GM12878 (cell line): ENCODE results near the gene FBXO21. TPM values are rescaled to one million over a fixed set of nuclear protein-coding genes. Genes with fewer than 3 reads are reported as not detected.
A peak's percentile ranks its signal among the peaks of the same experiment; 100 is the strongest.

ENCODE experiments used
- ATAC-seq: fragments of 200-7000 bp; cut with Tn5 transposase; 3 replicates; pipeline ENCODE4 v1.9.1; 2020; ENCODE audit warnings: mild to moderate bottlenecking, moderate library complexity
- BruUV-seq: library from RNA; stranded (reverse); fragments of 400-500 nt; replicated peaks from 2 replicates; lab custom pipeline; 2021; lab: Mats Ljungman, UMichigan
- CTCF ChIA-PET: fragments of 300-600 bp; sonication (Branson Sonifier 250); formaldehyde crosslinking; extraction: SDS; loops from one replicate; lab custom pipeline; 2021; ENCODE audit warnings: inconsistent platforms; lab: Yijun Ruan, JAX
- POLR2A ChIA-PET: fragments of 350-600 bp; formaldehyde crosslinking; extraction: SDS; loops from one replicate; lab custom pipeline; 2021; ENCODE audit warnings: inconsistent platforms; lab: Charles Lee
- RAD21 ChIA-PET: fragments of 300-600 bp; sonication (Branson Sonifier 250); formaldehyde crosslinking; loops from one replicate; lab custom pipeline; 2023; ENCODE audit warnings: antibody characterized with exemption; ENCODE audit not compliant: unreplicated experiment; lab: Charles Lee
- SMC1A ChIA-PET: fragments of 300-600 bp; sonication (Branson Sonifier 250); formaldehyde crosslinking; loops from one replicate; lab custom pipeline; 2023; ENCODE audit not compliant: unreplicated experiment, uncharacterized antibody; lab: Charles Lee
- DNase-seq: peaks from one replicate; pipeline ENCODE4 v3.0.0-alpha.2; 2011; ENCODE audit warnings: low read depth, low spot score
- FAIRE-seq: peaks from 3 replicates; lab custom pipeline; 2011; peaks lifted over from hg19 to GRCh38; lab: Jason Lieb, UNC
- H2AFZ ChIP-seq: 2 replicates; pipeline ENCODE4 v1.6.0; 2011; ENCODE audit warnings: low read depth, low read length, control low read depth; ENCODE audit not compliant: control insufficient read depth
- H3K27ac ChIP-seq: 2 replicates; pipeline ENCODE4 v1.5.1; 2011; ENCODE audit warnings: control low read depth; ENCODE audit not compliant: control insufficient read depth, insufficient read depth
- H3K27me3 ChIP-seq, 2 experiments: replicated peaks in 1 of 2; 2 replicates each; pipeline versions ENCODE4 v1.6.0 to v1.6.1; 2011; ENCODE audit warnings: low read length in 1 of 2; ENCODE audit not compliant: control insufficient read depth in 2 of 2, insufficient read depth in 2 of 2
- H3K36me3 ChIP-seq, 2 experiments: 2 replicates each; pipeline ENCODE4 v1.5.1; 2011; ENCODE audit warnings: low read length in 1 of 2; ENCODE audit not compliant: control insufficient read depth in 2 of 2, insufficient read depth in 2 of 2
- H3K4me1 ChIP-seq: 2 replicates; pipeline ENCODE4 v1.6.1; 2011; ENCODE audit warnings: mild to moderate bottlenecking, low read length, moderate library complexity, mixed read lengths; ENCODE audit not compliant: control insufficient read depth, insufficient read depth
- H3K4me2 ChIP-seq: 2 replicates; pipeline ENCODE4 v1.6.0; 2011; ENCODE audit warnings: control low read depth; ENCODE audit not compliant: control insufficient read depth, insufficient read depth
- H3K4me3 ChIP-seq: fragments of 200-600 bp; sonication (generic); 2 replicates; pipeline ENCODE4 v1.5.1; 2016
- H3K79me2 ChIP-seq: 2 replicates; pipeline ENCODE4 v1.6.0; 2011; ENCODE audit warnings: low read length; ENCODE audit not compliant: control insufficient read depth, insufficient read depth
- H3K9ac ChIP-seq: 2 replicates; pipeline ENCODE4 v1.8.0; 2011; ENCODE audit warnings: low read length, control low read depth, mixed read lengths; ENCODE audit not compliant: control insufficient read depth, insufficient read depth
- H3K9me3 ChIP-seq: replicated peaks from 3 replicates; pipeline ENCODE4 v1.5.1; 2011; ENCODE audit warnings: mild to moderate bottlenecking, low read length; ENCODE audit not compliant: control insufficient read depth, insufficient read depth
- H4K20me1 ChIP-seq: 2 replicates; pipeline ENCODE4 v1.6.0; 2011; ENCODE audit not compliant: control insufficient read depth, insufficient read depth
- ATF2 ChIP-seq: IDR thresholded peaks from 2 replicates; pipeline ENCODE4 v1.6.1; 2012; ENCODE audit warnings: low read length, inconsistent platforms
- BCL11A ChIP-seq: IDR thresholded peaks from 2 replicates; pipeline ENCODE4 v1.6.1; 2011; ENCODE audit warnings: low read depth, low read length
- CBFB ChIP-seq: IDR thresholded peaks from 2 replicates; pipeline ENCODE4 v1.6.1; 2016; ENCODE audit warnings: antibody characterized with exemption, low read depth
- CBX5 ChIP-seq: sonication (generic); IDR thresholded peaks from 2 replicates; pipeline ENCODE4 v1.6.1; 2016; ENCODE audit warnings: low read depth, moderate library complexity, mild to moderate bottlenecking, inconsistent platforms
- CHD2 ChIP-seq: IDR thresholded peaks from 2 replicates; pipeline ENCODE4 v1.6.1; 2011; ENCODE audit warnings: low read depth, low read length, improper control_type of control experiment, borderline replicate concordance
- CREB1 ChIP-seq: IDR thresholded peaks from 2 replicates; pipeline ENCODE4 v1.6.1; 2012; ENCODE audit warnings: low read depth, mild to moderate bottlenecking, inconsistent platforms
- DPF2 ChIP-seq: fragments of 450-650 bp; IDR thresholded peaks from 2 replicates; pipeline ENCODE4 v1.6.1; 2017; ENCODE audit warnings: mild to moderate bottlenecking
- EED ChIP-seq: sonication (generic); IDR thresholded peaks from 2 replicates; pipeline ENCODE4 v1.6.1; 2016; ENCODE audit warnings: antibody characterized with exemption, low read depth
- EP300 ChIP-seq, 2 experiments: fragments of 150-350 bp in 1 of 2; IDR thresholded peaks; 2 replicates each; pipeline ENCODE4 v1.6.1; 2011 to 2012; ENCODE audit warnings: low read depth in 2 of 2, low read length in 2 of 2, borderline replicate concordance in 1 of 2, improper control_type of control experiment in 1 of 2, inconsistent platforms in 1 of 2; ENCODE audit not compliant: control insufficient read depth in 1 of 2
- FOXM1 ChIP-seq: IDR thresholded peaks from 2 replicates; pipeline ENCODE4 v1.6.1; 2012; ENCODE audit warnings: low read depth, mild to moderate bottlenecking, inconsistent platforms, low read length, moderate library complexity
- JUNB ChIP-seq: IDR thresholded peaks from 2 replicates; pipeline ENCODE4 v1.6.1; 2016; ENCODE audit warnings: antibody characterized with exemption, mild to moderate bottlenecking
- MEF2A ChIP-seq: IDR thresholded peaks from 2 replicates; pipeline ENCODE4 v1.6.1; 2011; ENCODE audit warnings: low read depth, mild to moderate bottlenecking, low read length, moderate library complexity; ENCODE audit not compliant: insufficient read depth
- MEF2B ChIP-seq: fragments of 450-650 bp; IDR thresholded peaks from 2 replicates; pipeline ENCODE4 v1.6.1; 2018; ENCODE audit warnings: mild to moderate bottlenecking, moderate library complexity; ENCODE audit not compliant: partially characterized antibody, poor library complexity, severe bottlenecking
- MLLT1 ChIP-seq: fragments of 450-650 bp; IDR thresholded peaks from 2 replicates; pipeline ENCODE4 v1.6.1; 2016; ENCODE audit warnings: mild to moderate bottlenecking
- NBN ChIP-seq: fragments of 450-650 bp; IDR thresholded peaks from 2 replicates; pipeline ENCODE4 v1.6.1; 2016
- PAX5 ChIP-seq: IDR thresholded peaks from 2 replicates; pipeline ENCODE4 v1.6.1; 2011; ENCODE audit warnings: low read depth, low read length, borderline replicate concordance
- PBX3 ChIP-seq: IDR thresholded peaks from 2 replicates; pipeline ENCODE4 v1.6.1; 2011; ENCODE audit warnings: mild to moderate bottlenecking, low read depth, low read length, moderate library complexity; ENCODE audit not compliant: insufficient replicate concordance
- POU2F2 ChIP-seq: IDR thresholded peaks from 3 replicates; pipeline ENCODE4 v1.6.1; 2011; ENCODE audit warnings: low read depth, mild to moderate bottlenecking, low read length, borderline replicate concordance
- RCOR1 ChIP-seq: conservative IDR thresholded peaks from 2 replicates; pipeline ENCODE4 v1.6.1; 2012; ENCODE audit warnings: low read depth, low read length, improper control_type of control experiment
- SMAD5 ChIP-seq: IDR thresholded peaks from 2 replicates; pipeline ENCODE4 v1.6.1; 2016; ENCODE audit warnings: antibody characterized with exemption, low read depth
- STAT1 ChIP-seq: fragments of 450-650 bp; conservative IDR thresholded peaks from 2 replicates; pipeline ENCODE4 v1.6.1; 2014; ENCODE audit warnings: antibody characterized with exemption, mild to moderate bottlenecking
- TCF7 ChIP-seq: IDR thresholded peaks from 2 replicates; pipeline ENCODE4 v1.6.1; 2014; ENCODE audit warnings: antibody characterized with exemption, borderline replicate concordance
- WGBS: methylation state at CpG from one replicate; pipeline ENCODE4 v1.1.6; 2016; ENCODE audit warnings: low lambda C conversion rate; ENCODE audit not compliant: insufficient replicate concordance, insufficient coverage; ENCODE audit errors: missing lambda C conversion rate; 5-methylcytosine and 5-hydroxymethylcytosine counted together
- in situ Hi-C: fragments of 300-500 bp; cut with MboI; formaldehyde crosslinking; loops from 9 replicates; pipeline ENCODE4 v1.14.3; 2018; ENCODE audit warnings: mixed read lengths
- intact Hi-C: fragments of 100-400 bp; cut with micrococcal nuclease; formaldehyde crosslinking; loops from one replicate; pipeline ENCODE4 v1.14.2; 2022; ENCODE audit not compliant: unreplicated experiment
- polyA plus RNA-seq, 11 experiments: library from polyadenylated mRNA; depleted of rRNA in 4 of 11; unstranded in 6 of 11; stranded (reverse) in 5 of 11; fragments of >200 nt; fragmentation: Nextera tagmentation in 4 of 11; fragmentation: Illumina TruSeq in 1 of 11; extraction: Ambion mirVana in 4 of 11; extraction: Trizol in 1 of 11; gene quantifications; 1 replicate in 1 of 11; 2 replicates in 10 of 11; pipeline versions ENCODE4 v1.2.1 to v1.2.3, GENCODE V29; 2011 to 2016; ENCODE audit warnings: inconsistent platforms in 2 of 11, missing spikeins in 2 of 11, low read depth in 1 of 11
- total RNA-seq, 4 experiments: library from RNA; depleted of rRNA in 3 of 4; stranded (reverse); fragments of >200 nt in 3 of 4; fragmentation: Illumina TruSeq in 1 of 4; extraction: Trizol in 1 of 4; gene quantifications; 2 replicates each; pipeline versions ENCODE4 v1.2.1 to v1.2.3, GENCODE V29; 2013 to 2021

FBXO21 gene
- total and polyA plus RNA-seq, 10 of the 15 experiments (the other 5 are each of a cell fraction or from before 2014, with no cell fraction given) = 5.5 to 32.6 (median 18.9) TPM

DNA sequence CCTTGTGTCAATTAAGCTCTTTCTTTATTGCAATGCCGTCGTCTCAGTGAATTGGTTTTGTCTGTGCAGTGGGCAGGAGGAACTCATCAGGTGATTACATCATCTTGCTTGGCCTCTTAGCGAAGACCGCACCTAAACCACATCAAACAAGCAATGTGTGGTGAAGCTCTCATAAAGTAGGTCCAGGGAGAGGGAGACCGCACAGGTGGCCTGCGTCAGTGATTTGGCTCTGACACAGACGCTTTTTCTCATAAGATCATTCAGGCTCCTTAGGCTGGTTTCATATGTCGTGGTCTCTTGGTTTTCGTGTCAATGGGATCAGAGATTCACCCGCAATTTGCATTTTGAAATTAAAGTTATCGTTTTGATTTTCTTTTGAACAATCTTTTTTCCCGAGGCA is 84.4 kb downstream of the FBXO21 start:
- no peaks in the 10 kb centered on the region; the same call in 2 of the 3 replicates for H3K9me3 ChIP-seq
- H3K4me1 ChIP-seq = no peaks in the 10 kb centered on the region; the same call in 1 of the 2 replicates
- H3K9ac ChIP-seq = no peak overlapping the region
- H3K27me3 ChIP-seq = no peaks in the 10 kb centered on the region; a peak in 2 of 4 replicates
- WGBS = 56% methylated on average over 12 of the region's 12 CpGs
- H3K27ac ChIP-seq = no peak overlapping the region
- ChIA-PET POLR2A (interaction anchor here (1.2 kb wide), 1 partner anchor 15 kb away, joined by 3 read pairs; no protein-coding TSS in a partner anchor), SMC1A (interaction anchor here (0.8 to 1.4 kb wide), 3 partner anchors 9 to 14 kb away, joined by 3 to 4 read pairs (median 3); no protein-coding TSS in a partner anchor), CTCF (interaction anchor here (0.7 to 2.0 kb wide), 4 partner anchors 13 to 80 kb away, joined by 3 to 5 read pairs (median 4); no protein-coding TSS in a partner anchor), RAD21 (interaction anchor here (1.3 kb wide), 1 partner anchor 8 kb away, joined by 3 read pairs; no protein-coding TSS in a partner anchor)
- peak; percentile 94 for ATAC-seq
- no peak overlapping the region for H2AFZ ChIP-seq
- BruUV-seq = no TSS peak
- in situ Hi-C loops (no loop called here), intact Hi-C loops (no loop called here)
- no peak overlapping the region for H3K4me3 ChIP-seq
- DNase-seq = peak; percentile 51
- H3K36me3 ChIP-seq = no peaks in the 10 kb centered on the region
- FAIRE-seq = no peak
- no peak overlapping the region for H3K4me2 ChIP-seq
- H3K79me2 ChIP-seq = no peaks in the 10 kb centered on the region
- no peaks in the 10 kb centered on the region for H4K20me1 ChIP-seq
- TF ChIP-seq PBX3 (peak; percentile 53), CBX5 (no peak), MEF2B (peak; percentile 54), RCOR1 (0 out of 2 replicates have a peak, but pooled peaks have one; percentile 38), POU2F2 (peak; percentile 74; the same call in 2 of the 3 replicates), CBFB (peak; percentile 86), MLLT1 (peak; percentile 87), CHD2 (0 out of 2 replicates have a peak, but pooled peaks have one; percentile 40), SMAD5 (no peak), NBN (peak; percentile 38; the same call in 1 of the 2 replicates), PAX5 (peak; percentile 82), FOXM1 (peak; percentile 59; the same call in 1 of the 2 replicates), JUNB (peak; percentile 34), CREB1 (peak; percentile 62), ATF2 (peak; percentile 73; the same call in 1 of the 2 replicates), BCL11A (peak; percentile 81; the same call in 1 of the 2 replicates), EED (peak; percentile 36; the same call in 1 of the 2 replicates), TCF7 (peak; percentile 99), EP300 (IDR thresholded peaks at IDR 0.05; ENCODE audit: borderline replicate concordance in 1 of 2, control insufficient read depth in 1 of 2, low read depth in 2 of 2, low read length in 2 of 2) (peak; percentile 87 to 89), MEF2A (no peak), DPF2 (peak; percentile 62; the same call in 1 of the 2 replicates), STAT1 (no peak)
